T-helper 22 cell (primary cell): ENCODE results near the gene C10orf90.

Experiments used
- DNase-seq: peaks from one replicate; pipeline ENCODE4 v3.0.0-alpha.2; 2020; ENCODE audit warnings: low read depth

Gene C10orf90, protein sequence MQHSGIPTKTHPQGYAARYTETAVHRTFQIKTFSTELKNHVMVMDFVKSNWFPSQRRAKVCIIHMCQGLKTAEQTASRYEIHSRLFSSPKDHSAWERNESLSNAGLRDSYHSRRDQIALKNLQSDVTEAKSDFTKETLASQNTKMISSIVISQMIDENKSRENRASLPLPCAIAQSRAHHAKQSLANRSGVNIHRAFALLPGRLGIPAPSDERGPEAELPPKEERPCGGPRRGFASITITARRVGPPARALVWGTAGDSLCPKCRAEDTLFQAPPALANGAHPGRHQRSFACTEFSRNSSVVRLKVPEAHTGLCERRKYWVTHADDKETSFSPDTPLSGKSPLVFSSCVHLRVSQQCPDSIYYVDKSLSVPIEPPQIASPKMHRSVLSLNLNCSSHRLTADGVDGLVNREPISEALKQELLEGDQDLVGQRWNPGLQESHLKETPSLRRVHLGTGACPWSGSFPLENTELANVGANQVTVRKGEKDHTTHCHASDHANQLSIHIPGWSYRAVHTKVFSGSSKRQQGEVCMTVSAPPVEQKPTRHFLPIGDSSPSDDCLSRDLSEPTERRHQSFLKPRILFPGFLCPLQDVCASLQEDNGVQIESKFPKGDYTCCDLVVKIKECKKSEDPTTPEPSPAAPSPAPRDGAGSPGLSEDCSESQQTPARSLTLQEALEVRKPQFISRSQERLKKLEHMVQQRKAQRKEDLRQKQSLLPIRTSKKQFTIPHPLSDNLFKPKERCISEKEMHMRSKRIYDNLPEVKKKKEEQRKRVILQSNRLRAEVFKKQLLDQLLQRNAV

GRCh38 chr10:126670056-126670894 lies at the start of gene C10orf90:
TSS of gene C10orf90 (minus strand) at chr10:126670693. CDS start at chr10:126670480, 213 bp downstream.
- no peak for DNase-seq

DNA sequence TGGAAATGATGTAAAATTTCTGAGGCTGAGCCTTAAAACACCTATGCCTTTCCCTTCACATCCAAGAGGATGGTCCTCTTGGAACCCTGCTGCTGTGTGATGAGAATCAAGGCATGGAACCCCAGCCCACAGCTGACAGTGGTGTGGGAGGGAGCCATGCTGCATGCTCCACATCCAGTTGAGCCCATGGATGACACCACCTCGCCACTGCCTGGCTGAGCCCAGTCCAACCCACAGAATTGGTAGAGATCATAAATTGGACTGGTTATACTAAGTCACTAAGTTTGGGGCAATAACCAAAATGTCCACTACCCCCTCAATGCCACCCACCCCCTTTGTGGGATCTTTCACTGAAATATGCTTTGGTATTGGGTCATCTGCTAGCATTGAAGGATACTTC lies 45.9 kb upstream of the C10orf90 start:
- no peak for DNase-seq

DNA sequence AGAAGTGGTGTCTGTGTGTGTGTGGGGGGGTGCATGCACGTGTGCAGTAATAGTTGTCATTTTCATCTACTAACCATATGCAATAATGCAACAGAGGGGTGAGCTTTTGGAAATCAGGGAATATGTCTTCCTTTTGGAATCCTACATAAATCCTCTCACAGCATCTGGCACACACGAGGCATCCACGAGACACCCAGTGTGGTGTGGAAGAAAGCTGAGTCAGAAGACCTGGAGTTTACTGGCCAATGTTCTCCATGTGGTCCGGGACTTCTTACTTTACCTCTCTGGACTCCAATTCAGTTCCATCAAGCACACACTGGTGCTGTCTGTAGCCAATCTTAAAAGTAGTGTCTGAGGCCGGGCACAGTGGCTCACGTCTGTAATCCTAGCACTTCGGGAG lies 43.1 kb upstream of the C10orf90 start:
- no peak for DNase-seq

DNA sequence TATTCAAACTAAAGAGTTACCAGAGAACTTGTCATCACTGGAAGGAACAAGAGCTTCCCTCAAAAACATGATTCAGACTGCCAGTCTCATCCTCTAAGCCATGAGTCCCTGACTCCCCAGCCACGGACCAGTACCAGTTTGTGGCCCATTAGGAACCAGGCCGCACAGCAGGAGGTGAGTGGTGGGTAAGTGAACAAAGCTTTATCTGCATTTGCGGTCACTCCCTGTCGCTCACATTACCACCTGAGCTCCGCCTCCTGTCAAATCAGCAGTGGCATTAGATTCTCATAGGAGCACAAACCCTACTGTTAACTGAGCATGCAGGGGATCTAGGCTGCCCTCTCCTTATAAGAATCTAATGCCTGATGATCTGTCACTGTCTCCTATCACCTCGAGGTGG lies 42.2 kb upstream of the C10orf90 start:
- no peak for DNase-seq

DNA sequence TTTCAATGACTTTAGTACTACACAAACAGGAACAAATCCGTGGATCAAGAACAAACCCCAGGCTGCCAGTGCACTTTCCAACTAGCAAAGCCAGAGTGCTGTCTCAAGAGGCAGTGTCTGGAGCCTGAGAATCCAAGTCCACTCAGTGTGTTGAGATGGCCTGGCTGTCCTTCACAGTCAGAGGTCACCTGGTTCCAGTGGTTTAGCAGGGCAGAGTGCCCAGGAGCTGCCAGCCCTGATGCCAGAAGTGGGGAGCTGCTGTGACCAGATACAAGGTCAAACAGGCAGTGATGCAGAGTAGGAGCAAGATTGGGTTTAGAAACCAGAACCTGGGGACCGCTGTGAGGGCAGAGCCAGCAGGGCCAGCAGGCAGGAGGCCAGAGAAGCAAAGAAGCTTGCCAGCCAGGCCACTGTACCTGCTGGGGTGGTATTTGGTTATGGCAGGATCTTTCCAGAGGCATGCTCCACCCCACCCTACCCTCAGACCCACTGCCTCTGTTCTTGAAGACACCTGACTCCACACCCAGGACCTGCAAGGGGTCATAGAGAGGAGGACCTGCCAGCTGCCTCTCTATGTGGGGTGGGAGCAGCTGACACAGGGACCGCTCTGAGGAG lies 35.6 kb upstream of the C10orf90 start:
- no peak for DNase-seq

DNA sequence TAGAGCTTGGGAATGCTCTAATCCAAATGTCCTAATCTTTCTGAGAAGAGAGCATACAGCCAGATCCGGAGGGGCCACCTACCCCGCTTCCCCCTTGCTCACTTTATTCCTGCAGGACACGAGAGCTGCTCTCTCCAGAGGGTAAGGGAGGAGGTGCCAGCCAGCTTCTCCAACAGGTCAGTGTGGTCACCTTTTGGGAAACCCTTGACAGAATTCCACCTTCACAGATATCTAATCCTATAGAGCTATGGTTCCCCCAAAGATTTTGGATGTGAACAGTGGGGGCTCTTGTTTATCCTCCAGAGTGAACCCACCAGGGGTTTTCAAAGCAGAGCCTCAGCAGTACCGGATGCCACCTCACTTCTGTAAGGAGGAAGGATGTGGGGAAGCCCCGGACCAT lies 34.6 kb upstream of the C10orf90 start:
- DNase-seq: no peak

DNA sequence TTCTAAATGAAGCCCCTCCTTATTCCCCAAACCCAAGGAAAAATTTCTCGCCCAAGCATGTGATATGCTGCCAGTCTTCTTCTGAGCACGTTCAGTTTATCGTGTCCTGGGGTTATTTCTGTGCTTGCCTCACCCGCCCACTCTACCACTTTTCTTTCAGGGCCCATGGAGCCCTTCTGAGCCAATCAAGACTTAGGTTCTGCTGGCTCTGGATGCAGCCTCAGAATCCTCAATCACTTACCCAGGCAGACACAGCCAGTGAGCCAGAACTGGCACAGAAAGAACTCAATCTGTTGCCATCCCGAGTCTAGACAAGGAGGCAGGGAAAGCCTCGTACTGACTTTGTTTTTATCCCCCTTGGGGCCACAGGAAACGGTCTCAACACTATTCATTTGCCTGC lies 34.2 kb upstream of the C10orf90 start:
- DNase-seq: no peak

DNA sequence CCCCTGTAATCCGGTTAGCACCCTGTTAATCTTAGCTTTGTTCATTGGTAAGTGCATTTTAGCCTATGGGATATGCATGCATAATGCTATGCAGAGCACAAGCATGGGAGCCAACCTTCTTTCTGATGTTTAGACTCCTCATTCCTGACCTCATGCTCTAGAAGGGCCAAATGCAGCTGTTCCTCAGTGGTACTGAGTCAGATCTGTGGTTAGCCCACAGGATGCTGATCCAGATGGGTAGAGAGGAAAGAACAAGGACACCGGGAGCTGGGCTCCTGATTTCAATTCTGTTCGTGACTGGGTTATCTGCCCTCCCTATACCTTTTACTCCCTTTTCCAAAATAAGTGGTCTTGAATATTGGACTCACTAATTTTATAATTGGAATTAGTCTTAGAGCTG lies 31.7 kb upstream of the C10orf90 start:
- no peak for DNase-seq

DNA sequence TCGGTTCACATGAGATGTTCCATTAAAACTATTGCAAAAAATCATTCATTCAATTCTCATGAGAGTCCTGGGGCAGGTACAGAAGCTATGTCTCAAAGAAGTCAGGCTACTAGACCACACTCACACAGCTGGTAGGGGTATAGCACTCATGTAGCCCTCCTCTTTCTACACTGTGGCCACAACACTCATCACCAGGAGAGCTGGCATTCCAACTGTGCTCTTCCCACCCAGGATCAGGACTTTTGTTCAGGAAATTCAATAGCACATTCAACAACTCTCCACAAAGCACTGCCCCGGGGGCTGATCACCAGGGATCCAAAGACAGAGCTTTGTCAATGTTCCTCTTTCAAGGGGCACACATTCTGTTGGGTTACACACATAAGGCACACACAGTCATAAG lies 31.0 kb upstream of the C10orf90 start:
- DNase-seq: no peak

DNA sequence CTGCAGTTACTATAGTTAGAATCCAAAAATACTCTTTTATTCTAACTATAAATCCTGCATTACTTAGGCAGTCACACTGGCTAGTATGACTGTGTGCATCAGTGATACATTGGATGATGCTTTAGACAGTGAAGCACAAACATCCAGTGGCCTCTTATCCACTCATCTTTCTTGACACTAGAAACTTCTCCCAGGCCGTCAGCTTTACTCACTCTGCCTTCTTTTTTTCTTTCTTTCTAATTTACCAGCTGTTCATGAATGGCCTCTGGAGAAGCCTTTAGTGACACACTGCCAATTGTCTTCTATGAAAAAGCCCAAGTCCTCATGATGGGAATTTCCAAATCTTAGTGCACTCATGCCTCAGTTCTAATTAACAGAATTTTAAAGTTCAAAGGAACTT lies 26.2 kb upstream of the C10orf90 start:
- DNase-seq: no peak

DNA sequence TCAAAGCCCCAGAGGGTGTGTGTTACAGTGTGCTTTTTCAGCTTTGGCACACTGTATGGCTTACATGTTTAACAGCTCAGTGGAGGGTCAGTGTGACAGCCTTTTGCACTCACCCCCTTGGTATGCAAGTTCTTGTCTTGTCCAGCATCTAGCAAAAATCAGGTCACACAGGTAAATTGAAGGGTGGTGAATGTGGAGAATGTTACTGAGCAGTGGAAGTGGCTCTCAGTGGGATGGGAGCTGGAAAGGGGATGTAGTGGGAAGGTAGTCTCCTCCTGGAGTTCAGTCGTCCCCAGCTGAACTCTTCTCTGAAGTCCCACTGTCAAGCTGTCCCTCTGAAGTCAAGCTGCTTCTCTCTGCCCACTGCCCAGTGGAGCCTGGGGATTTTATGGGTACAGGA lies 21.0 kb upstream of the C10orf90 start:
- no peak for DNase-seq

- DNase-seq: no peak
Observed at GRCh38 chr10:126690534-126690933, 20.0 kb upstream of the C10orf90 start.

DNA sequence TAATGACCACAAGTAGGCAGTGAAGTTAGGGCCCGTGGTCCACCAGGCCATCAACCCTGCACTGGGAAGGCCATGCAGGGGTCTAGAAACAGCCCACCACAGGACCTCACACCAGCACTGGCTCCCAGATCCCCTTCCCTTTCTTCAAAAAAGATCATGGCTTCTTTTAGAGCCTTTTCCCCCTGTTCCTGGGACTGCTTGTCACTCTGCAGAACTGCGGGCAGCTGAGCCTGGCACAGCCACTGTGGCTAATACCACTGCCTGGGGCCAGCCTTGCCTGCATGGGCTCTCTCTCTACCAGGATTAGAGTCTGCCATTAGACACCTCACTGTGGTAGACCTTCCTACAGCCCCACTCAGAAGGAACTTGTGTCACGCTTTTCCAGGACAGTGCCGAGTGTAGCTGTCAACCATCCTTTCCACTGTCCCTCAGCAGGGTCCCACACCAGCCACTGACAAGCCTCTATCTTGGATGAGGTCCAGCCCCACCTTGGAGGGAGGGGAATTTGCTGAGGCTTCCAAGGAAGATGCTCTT lies 19.0 kb upstream of the C10orf90 start:
- DNase-seq: no peak

DNA sequence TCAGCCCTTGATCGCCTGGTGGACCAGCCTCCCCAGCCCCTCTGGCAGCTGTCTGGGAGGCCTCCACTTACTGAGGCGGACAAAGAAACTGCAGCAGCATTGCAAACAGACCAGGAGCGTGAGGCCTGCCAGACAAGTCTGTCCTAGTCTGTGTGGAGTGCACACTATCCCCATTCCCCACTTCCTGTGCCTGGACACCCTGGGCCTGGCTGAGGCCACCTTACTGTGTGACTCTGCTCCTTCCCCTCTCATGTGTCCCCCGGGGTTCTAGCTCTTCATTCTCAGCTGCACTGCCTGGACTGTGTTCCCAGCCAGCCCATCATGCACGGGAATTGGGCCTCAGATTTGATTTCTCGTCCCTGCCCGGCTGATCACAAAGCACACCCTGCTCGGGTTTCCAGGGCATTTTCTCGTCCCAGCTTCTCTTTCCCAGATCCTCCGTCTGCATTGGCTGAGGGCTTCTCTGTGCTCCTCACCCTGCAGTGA lies 16.7 kb upstream of the C10orf90 start:
- no peak for DNase-seq

GRCh38 chr10:126686719-126687118 lies 16.2 kb upstream of the C10orf90 start:
- no peak for DNase-seq

DNA sequence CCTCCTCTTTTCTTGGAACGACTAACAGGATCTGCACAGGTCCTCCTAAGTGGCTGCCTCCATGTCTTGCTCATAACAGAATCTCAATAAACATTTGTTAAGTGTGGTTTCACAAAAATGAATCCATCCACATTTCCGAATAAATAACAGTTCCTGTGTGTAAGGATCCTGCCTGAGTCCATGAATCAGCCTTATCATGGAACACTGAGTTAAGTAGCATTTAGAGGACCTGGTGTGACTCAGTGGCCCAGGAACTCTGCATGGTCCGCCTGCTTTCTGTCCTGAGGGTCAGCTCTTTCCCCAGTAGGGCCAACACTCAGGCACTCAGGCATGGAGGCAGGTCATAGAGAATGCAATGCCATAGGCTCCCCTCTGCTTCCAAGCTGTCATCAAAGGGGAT lies 15.8 kb upstream of the C10orf90 start:
- no peak for DNase-seq

GRCh38 chr10:126685756-126686155 lies 15.3 kb upstream of the C10orf90 start:
- DNase-seq: no peak

- no peak for DNase-seq
Observed at GRCh38 chr10:126684171-126684745, 13.8 kb upstream of the C10orf90 start.

- DNase-seq: no peak
Observed at GRCh38 chr10:126683466-126683865, 13.0 kb upstream of the C10orf90 start.

DNA sequence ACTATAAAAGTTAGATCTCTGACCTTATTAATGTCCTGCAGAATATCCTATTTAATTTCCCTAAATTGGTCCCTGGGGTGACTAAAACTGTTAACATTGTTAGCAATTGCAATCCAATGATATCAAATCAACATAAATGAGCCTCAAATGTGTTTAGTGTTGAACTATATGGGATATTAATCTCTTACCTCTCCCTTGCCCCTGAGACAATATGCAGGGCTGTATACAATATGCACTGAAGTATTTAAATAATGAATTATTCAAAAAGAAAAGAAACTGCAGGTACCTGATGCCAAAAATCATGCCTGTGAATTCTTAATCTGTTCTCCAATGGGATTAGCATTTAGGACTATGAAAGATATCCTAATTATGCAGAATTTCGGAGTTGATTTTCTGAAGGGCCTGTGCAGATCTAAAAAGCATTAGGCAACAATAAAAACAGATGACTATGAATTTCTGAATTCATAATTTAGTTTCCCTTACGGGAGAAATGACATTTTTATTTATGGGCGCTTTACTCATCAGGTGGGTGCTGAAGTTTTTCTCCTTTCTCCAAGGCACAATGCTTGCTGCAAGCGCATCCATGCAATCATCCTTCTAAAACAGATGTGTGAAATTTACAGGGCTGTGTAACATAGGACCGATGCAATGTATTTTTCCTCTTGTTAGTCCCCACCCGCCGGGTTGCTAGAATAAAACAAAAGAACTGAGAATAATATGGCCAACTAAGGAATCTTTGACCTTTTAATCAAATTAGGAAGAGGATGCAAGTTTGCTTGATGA lies 5.4 kb upstream of the C10orf90 start:
- DNase-seq: no peak
